VCaP (cell line): ENCODE data around the gene LCN10.

Experiments used
- H3K27ac ChIP-seq: fragments of 450-650 bp; 2 replicates; pipeline ENCODE4 v1.5.1; 2017
- CTCF ChIP-seq: fragments of 450-650 bp; conservative IDR thresholded peaks from 2 replicates; pipeline ENCODE4 v1.5.1; 2017; ENCODE audit warnings: mild to moderate bottlenecking, moderate library complexity

The LCN10 gene

DNA sequence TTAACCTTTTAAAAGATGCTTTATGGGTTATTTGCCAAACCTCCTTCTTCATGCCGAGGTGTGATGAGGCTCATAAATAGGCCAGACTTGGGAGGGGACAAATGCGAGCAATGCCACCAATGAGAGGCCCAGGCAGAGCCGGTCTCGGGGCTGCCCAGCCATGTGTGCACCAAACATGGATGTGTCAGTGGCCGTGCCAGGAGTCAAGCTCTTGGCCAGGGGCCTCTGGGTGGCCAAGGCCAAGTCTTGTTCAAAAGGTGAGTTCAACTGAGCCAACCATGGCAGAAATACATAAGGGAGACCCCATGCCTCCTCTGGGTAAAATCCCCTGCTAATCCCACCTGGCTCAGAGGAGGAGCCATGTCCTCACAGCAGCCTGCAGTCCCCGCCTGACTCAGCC lies 32.5 kb upstream of the LCN10 start:
- no peak overlapping the region for H3K27ac ChIP-seq
- TF ChIP-seq CTCF: no peak

GRCh38 chr9:136774416-136775045 lies 31.8 kb upstream of the LCN10 start:
- TF ChIP-seq CTCF: no peak
- H3K27ac ChIP-seq: no peak overlapping the region

- no peak overlapping the region for H3K27ac ChIP-seq
- TF ChIP-seq CTCF: no peak
Measured at GRCh38 chr9:136773386-136774044, 30.8 kb upstream of the LCN10 start.

GRCh38 chr9:136771907-136772415 lies 29.2 kb upstream of the LCN10 start:
- no peak overlapping the region for H3K27ac ChIP-seq
- TF ChIP-seq CTCF: no peak

- TF ChIP-seq CTCF: peak; percentile 69
- H3K27ac ChIP-seq: no peak overlapping the region
Measured at GRCh38 chr9:136769710-136770191, 27.0 kb upstream of the LCN10 start.

DNA sequence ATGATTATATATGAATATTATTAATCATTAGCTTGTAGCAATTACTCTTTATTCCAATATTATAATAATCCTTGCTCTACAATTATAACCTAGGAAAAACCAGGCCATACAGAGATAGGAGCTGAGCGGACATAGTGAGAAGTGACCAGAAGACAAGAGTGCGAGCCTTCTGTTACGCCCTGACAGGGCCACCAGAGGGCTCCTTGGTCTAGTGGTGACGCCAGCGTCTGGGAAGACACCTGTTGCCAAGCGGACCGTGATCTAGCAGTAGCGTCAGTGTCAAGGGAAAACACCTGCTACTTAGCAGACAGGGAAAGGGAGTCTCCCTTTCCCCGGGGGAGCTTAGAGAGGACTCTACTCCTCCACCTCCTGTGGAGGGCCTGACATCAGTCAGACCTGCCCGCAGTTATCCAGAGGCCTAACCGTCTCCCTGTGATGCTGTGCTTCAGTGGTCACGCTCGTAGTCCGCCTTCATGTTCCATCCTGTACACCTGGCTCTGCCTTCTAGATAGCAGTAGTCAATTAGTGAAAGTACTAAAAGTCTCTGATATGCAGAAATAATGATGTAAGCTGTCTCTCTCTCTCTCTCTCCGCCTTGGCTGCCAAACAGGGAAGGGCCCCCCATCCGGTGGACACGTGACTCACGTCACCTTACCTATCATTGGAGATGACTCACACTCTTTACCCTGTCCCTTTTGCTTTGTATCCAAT lies 23.8 kb upstream of the LCN10 start:
- peak; percentile 61 for TF ChIP-seq CTCF
- H3K27ac ChIP-seq: peak overlapping the region; percentile 50

- peak overlapping the region; percentile 50 for H3K27ac ChIP-seq
Measured at GRCh38 chr9:136765745-136766409, 23.1 kb upstream of the LCN10 start.
